H9 (cell line): Measurements from ENCODE around the gene NRG2. TPM values are rescaled to one million over a fixed set of nuclear protein-coding genes. Genes with fewer than 3 reads are reported as not detected.

Experiments used
- DNase-seq: peaks from one replicate; pipeline ENCODE4 v3.0.0-alpha.2; 2017
- H2AFZ ChIP-seq: one replicate; pipeline ENCODE4 v1.6.1; 2013; ENCODE audit warnings: mild to moderate bottlenecking, low read length, control low read depth, moderate library complexity
- H2AK5ac ChIP-seq: 2 replicates; pipeline ENCODE4 v1.6.1; 2013; ENCODE audit warnings: low read length, control low read depth, mixed read lengths; ENCODE audit not compliant: insufficient read length
- H2BK120ac ChIP-seq: one replicate; pipeline ENCODE4 v1.6.1; 2013; ENCODE audit warnings: low read depth, mild to moderate bottlenecking, low read length, control low read depth, inconsistent platforms; ENCODE audit not compliant: poor library complexity, severe bottlenecking
- H2BK12ac ChIP-seq: 2 replicates; pipeline ENCODE4 v1.6.1; 2013; ENCODE audit warnings: low read length, control low read depth, mixed read lengths, low read depth; ENCODE audit not compliant: insufficient read length
- H2BK15ac ChIP-seq: 2 replicates; pipeline ENCODE4 v1.6.1; 2013; ENCODE audit warnings: low read depth, low read length, control low read depth
- H2BK20ac ChIP-seq: one replicate; pipeline ENCODE4 v1.6.1; 2013; ENCODE audit warnings: low read depth, mild to moderate bottlenecking, low read length, control low read depth, inconsistent platforms; ENCODE audit not compliant: poor library complexity, severe bottlenecking
- H2BK5ac ChIP-seq: 2 replicates; pipeline ENCODE4 v1.6.1; 2013; ENCODE audit warnings: low read length, control low read depth, mixed read lengths; ENCODE audit not compliant: insufficient read length
- H3K14ac ChIP-seq: 2 replicates; pipeline ENCODE4 v1.6.1; 2013; ENCODE audit warnings: low read length, control low read depth; ENCODE audit not compliant: insufficient read depth
- H3K18ac ChIP-seq: 2 replicates; pipeline ENCODE4 v1.6.1; 2013; ENCODE audit warnings: low read depth, mild to moderate bottlenecking, mixed read lengths, low read length, control low read depth; ENCODE audit not compliant: insufficient read length
- H3K23ac ChIP-seq: 2 replicates; pipeline ENCODE4 v1.6.1; 2013; ENCODE audit warnings: low read length, control low read depth, mixed read lengths, low read depth; ENCODE audit not compliant: insufficient read length
- H3K23me2 ChIP-seq: 2 replicates; pipeline ENCODE4 v1.6.1; 2013; ENCODE audit warnings: low read depth, mild to moderate bottlenecking, mixed read lengths, low read length, control low read depth; ENCODE audit not compliant: insufficient read length, poor library complexity, severe bottlenecking
- H3K27ac ChIP-seq: 2 replicates; pipeline ENCODE4 v1.5.1; 2013; ENCODE audit warnings: low read length, control low read depth, mixed read lengths, low read depth; ENCODE audit not compliant: insufficient read length
- H3K27me3 ChIP-seq: 2 replicates; pipeline ENCODE4 v1.6.1; 2013; ENCODE audit warnings: low read length, control low read depth, inconsistent platforms; ENCODE audit not compliant: insufficient read depth
- H3K4ac ChIP-seq: 2 replicates; pipeline ENCODE4 v1.6.1; 2013; ENCODE audit warnings: low read depth, mild to moderate bottlenecking, control low read depth, inconsistent platforms, low read length, moderate library complexity
- H3K4me1 ChIP-seq: 2 replicates; pipeline ENCODE4 v1.6.1; 2013; ENCODE audit warnings: low read length, control low read depth, inconsistent platforms; ENCODE audit not compliant: insufficient read depth
- H3K4me2 ChIP-seq: 2 replicates; pipeline ENCODE4 v1.6.1; 2013; ENCODE audit warnings: low read length, control low read depth, mixed read lengths; ENCODE audit not compliant: insufficient read length, insufficient read depth
- H3K56ac ChIP-seq: 2 replicates; pipeline ENCODE4 v1.6.1; 2013; ENCODE audit warnings: low read depth, mild to moderate bottlenecking, mixed read lengths, low read length, control low read depth; ENCODE audit not compliant: insufficient read length
- H3K79me1 ChIP-seq: 2 replicates; pipeline ENCODE4 v1.6.1; 2013; ENCODE audit warnings: low read depth, mild to moderate bottlenecking, moderate library complexity, low read length, control low read depth, inconsistent platforms; ENCODE audit not compliant: insufficient read depth, poor library complexity, severe bottlenecking
- H3K79me2 ChIP-seq: 2 replicates; pipeline ENCODE4 v1.6.1; 2013; ENCODE audit warnings: low read length, control low read depth, inconsistent platforms; ENCODE audit not compliant: insufficient read depth
- H3K9ac ChIP-seq: 2 replicates; pipeline ENCODE4 v1.6.1; 2013; ENCODE audit warnings: low read length, control low read depth, mixed read lengths; ENCODE audit not compliant: insufficient read length; ENCODE audit errors: extremely low read depth
- H3K9me3 ChIP-seq: one replicate; pipeline ENCODE4 v1.6.1; 2013; ENCODE audit warnings: low read depth, low read length, inconsistent platforms; ENCODE audit not compliant: control insufficient read depth
- H3T11ph ChIP-seq: one replicate; pipeline ENCODE4 v1.6.1; 2013; ENCODE audit warnings: mild to moderate bottlenecking, low read length, control low read depth, inconsistent platforms
- H4K20me1 ChIP-seq: one replicate; pipeline ENCODE4 v1.6.1; 2013; ENCODE audit not compliant: control insufficient read depth, insufficient read length, insufficient read depth
- H4K5ac ChIP-seq: 2 replicates; pipeline ENCODE4 v1.6.1; 2013; ENCODE audit warnings: low read depth, mild to moderate bottlenecking, mixed read lengths, low read length, control low read depth; ENCODE audit not compliant: insufficient read length
- H4K8ac ChIP-seq: replicated peaks from 2 replicates; pipeline ENCODE4 v1.6.1; 2013; ENCODE audit warnings: low read length, control low read depth, mixed read lengths, low read depth; ENCODE audit not compliant: insufficient read length
- H4K91ac ChIP-seq: 2 replicates; pipeline ENCODE4 v1.6.1; 2013; ENCODE audit warnings: low read depth, mild to moderate bottlenecking, moderate library complexity, mixed read lengths, low read length, control low read depth; ENCODE audit not compliant: insufficient read length
- H3K27ac Mint-ChIP-seq, 3 experiments: 2 replicates in 2 of 3; 3 replicates in 1 of 3; pipeline ENCODE4 v1.8.0; 2020 to 2021; ENCODE audit warnings: mixed read lengths in 3 of 3, mild to moderate bottlenecking in 1 of 3, moderate library complexity in 1 of 3
- H3K27me3 Mint-ChIP-seq: 2 replicates; pipeline ENCODE4 v1.8.0; 2021; ENCODE audit warnings: low read depth, mild to moderate bottlenecking, moderate library complexity, mixed read lengths
- H3K36me3 Mint-ChIP-seq, 3 experiments: 2 replicates in 2 of 3; 3 replicates in 1 of 3; pipeline ENCODE4 v1.8.0; 2020 to 2021; ENCODE audit warnings: low read depth in 3 of 3, mixed read lengths in 3 of 3; ENCODE audit not compliant: insufficient read depth in 1 of 3
- H3K4me1 Mint-ChIP-seq, 2 experiments: 2 replicates each; pipeline ENCODE4 v1.8.0; 2020; ENCODE audit warnings: mixed read lengths in 2 of 2
- H3K4me3 Mint-ChIP-seq, 2 experiments: 2 replicates in 1 of 2; 3 replicates in 1 of 2; pipeline ENCODE4 v1.8.0; 2020 to 2021; ENCODE audit warnings: mild to moderate bottlenecking in 2 of 2, mixed read lengths in 2 of 2, moderate library complexity in 1 of 2
- H3K9me3 Mint-ChIP-seq, 2 experiments: 2 replicates in 1 of 2; 3 replicates in 1 of 2; pipeline ENCODE4 v1.8.0; 2020; ENCODE audit warnings: mild to moderate bottlenecking in 2 of 2, mixed read lengths in 2 of 2, moderate library complexity in 1 of 2
- WGBS: extraction: QIAGEN DNeasy Blood & Tissue Kit; methylation state at CpG from one replicate; pipeline ENCODE4 v1.1.7; 2013; ENCODE audit warnings: missing lambda C conversion rate, low lambda C conversion rate, mixed read lengths; ENCODE audit not compliant: insufficient read length; ENCODE audit errors: extremely low coverage; 5-methylcytosine and 5-hydroxymethylcytosine counted together
- total RNA-seq: library from RNA; stranded (reverse); gene quantifications from 2 replicates; pipeline ENCODE4 v1.2.1, GENCODE V29; 2021
- TF ChIP-seq, protein P1 (sequence below): fragments of 200-600 bp; sonication (generic); conservative IDR thresholded peaks from 3 replicates; pipeline ENCODE4 v1.8.0; 2021; ENCODE audit warnings: antibody characterized with exemption, mild to moderate bottlenecking

Gene NRG2
- total RNA-seq, 1 experiment from 2014 or later, result not detected

DNA sequence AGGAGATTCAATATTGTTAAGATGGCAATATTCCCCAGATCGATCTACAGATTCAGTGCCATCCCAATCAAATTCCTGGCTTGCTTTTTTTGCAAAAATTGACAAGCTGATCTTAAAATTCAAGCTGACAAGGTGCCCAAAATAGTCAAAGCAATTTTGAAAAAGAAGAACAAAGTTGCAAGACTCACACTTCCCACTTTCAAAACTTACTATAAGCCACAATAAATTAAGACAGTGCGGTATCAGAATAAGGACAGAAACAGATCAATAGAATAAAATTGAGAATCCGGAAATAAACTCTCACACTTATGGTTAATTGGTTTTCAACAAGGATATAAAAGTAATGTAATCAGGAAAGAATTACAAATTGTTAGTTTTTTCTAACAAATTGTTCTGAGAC lies 97.1 kb downstream of the NRG2 start:
- no peak overlapping the region for H3K4ac ChIP-seq
- Mint-ChIP-seq H3K36me3 (no peaks in the 10 kb centered on the region), H3K27me3 (peaks cover 39% of the 10 kb centered on the region), H3K27ac (no peak overlapping the region), H3K4me3 (no peak overlapping the region), H3K9me3 (peaks cover 9% of the 10 kb centered on the region in 2 experiments; a peak in 4 of 5 replicates), H3K4me1 (peaks cover 6% of the 10 kb centered on the region in 2 experiments; a peak in 2 of 4 replicates)
- H2AFZ ChIP-seq, result no peak overlapping the region
- H2BK12ac ChIP-seq, result no peak overlapping the region
- no peaks in the 10 kb centered on the region for H3K79me2 ChIP-seq
- WGBS, result no CpG with 5 or more reads among the region's 3 CpGs
- H2BK120ac ChIP-seq, result no peak overlapping the region
- H3K27me3 ChIP-seq, result no peaks in the 10 kb centered on the region
- H4K20me1 ChIP-seq, result no peaks in the 10 kb centered on the region
- TF ChIP-seq, protein P1, sequence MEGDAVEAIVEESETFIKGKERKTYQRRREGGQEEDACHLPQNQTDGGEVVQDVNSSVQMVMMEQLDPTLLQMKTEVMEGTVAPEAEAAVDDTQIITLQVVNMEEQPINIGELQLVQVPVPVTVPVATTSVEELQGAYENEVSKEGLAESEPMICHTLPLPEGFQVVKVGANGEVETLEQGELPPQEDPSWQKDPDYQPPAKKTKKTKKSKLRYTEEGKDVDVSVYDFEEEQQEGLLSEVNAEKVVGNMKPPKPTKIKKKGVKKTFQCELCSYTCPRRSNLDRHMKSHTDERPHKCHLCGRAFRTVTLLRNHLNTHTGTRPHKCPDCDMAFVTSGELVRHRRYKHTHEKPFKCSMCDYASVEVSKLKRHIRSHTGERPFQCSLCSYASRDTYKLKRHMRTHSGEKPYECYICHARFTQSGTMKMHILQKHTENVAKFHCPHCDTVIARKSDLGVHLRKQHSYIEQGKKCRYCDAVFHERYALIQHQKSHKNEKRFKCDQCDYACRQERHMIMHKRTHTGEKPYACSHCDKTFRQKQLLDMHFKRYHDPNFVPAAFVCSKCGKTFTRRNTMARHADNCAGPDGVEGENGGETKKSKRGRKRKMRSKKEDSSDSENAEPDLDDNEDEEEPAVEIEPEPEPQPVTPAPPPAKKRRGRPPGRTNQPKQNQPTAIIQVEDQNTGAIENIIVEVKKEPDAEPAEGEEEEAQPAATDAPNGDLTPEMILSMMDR, result no peak
- H2BK15ac ChIP-seq, result no peak overlapping the region
- no peak overlapping the region for H3K18ac ChIP-seq
- H3T11ph ChIP-seq, result no peak overlapping the region
- no peaks in the 10 kb centered on the region for H3K4me1 ChIP-seq
- no peak overlapping the region for H3K23ac ChIP-seq
- no peaks in the 10 kb centered on the region for H3K23me2 ChIP-seq
- H2AK5ac ChIP-seq, result no peak overlapping the region
- no peak overlapping the region for H3K27ac ChIP-seq
- no peak for DNase-seq
- no peak overlapping the region for H3K56ac ChIP-seq
- no peak overlapping the region for H3K9ac ChIP-seq
- no peak overlapping the region for H4K8ac ChIP-seq
- H3K14ac ChIP-seq, result no peak overlapping the region
- H4K5ac ChIP-seq, result no peak overlapping the region
- H3K4me2 ChIP-seq, result no peak overlapping the region
- H2BK20ac ChIP-seq, result no peak overlapping the region
- no peaks in the 10 kb centered on the region for H3K9me3 ChIP-seq
- H2BK5ac ChIP-seq, result no peak overlapping the region
- H4K91ac ChIP-seq, result no peak overlapping the region
- H3K79me1 ChIP-seq, result no peaks in the 10 kb centered on the region
